Measurements from ENCODE around the gene MED1. TPM values are rescaled to one million over a fixed set of nuclear protein-coding genes. Genes with fewer than 3 reads are reported as not detected.
A peak's percentile ranks its signal among the peaks of the same experiment; 100 is the strongest.

Gene MED1
- total RNA-seq, 1 experiment from 2014 or later, result 41.4 TPM

- intact Hi-C loops (cut with micrococcal nuclease; ENCODE audit: unreplicated experiment) (no loop called here), in situ Hi-C loops (cut with HindIII; ENCODE audit: low pct_unique_long_range_greater_than_20kb, low sequenced_read_pairs) (no loop called here)
- Histone ChIP-seq H3K4me1 (ENCODE audit: control insufficient read depth, insufficient read depth, low read length) (peaks cover 9% of the 10 kb centered on the region), H3K27me3 (ENCODE audit: control insufficient read depth, insufficient read depth, low read length) (no peaks in the 10 kb centered on the region), H3K4me3 (ENCODE audit: low read depth in 2 of 2, low read length in 2 of 2) (peak within 1 kb of the TSS; percentile 78 to 90), H3K27ac (ENCODE audit: low read length) (peak within 1 kb of the TSS; percentile 66), H3K9me3 (ENCODE audit: control insufficient read depth, insufficient read depth, low read depth, low read length) (no peaks in the 10 kb centered on the region), H3K36me3 (ENCODE audit: control insufficient read depth, insufficient read depth, low read length) (no peaks in the 10 kb centered on the region; the same call in 1 of the 2 replicates)
- TF ChIP-seq SIN3A (IDR thresholded peaks at IDR 0.05; ENCODE audit: borderline replicate concordance, insufficient read depth, low read depth, low read length) (peak; percentile 69; the same call in 1 of the 2 replicates), CTCF (IDR thresholded peaks at IDR 0.05) (no peak)
- ChIA-PET POLR2A (no interaction called here), CTCF (no interaction called here)
- peak; percentile 28 for DNase-seq (ENCODE audit: low read depth, low spot score)
- peak; percentile 89 for ATAC-seq
- no TSS peak for BruUV-seq (replicated peaks)
Measured at GRCh38 chr17:39401412-39402243, 49.4 kb downstream of the MED1 start, which contains the start of gene FBXL20. Gene FBXL20, minus strand, starts transcription at chr17:39401626. Its CDS starts 224 bp downstream, at chr17:39401402.

GRCh38 chr17:39400547-39401411 is 50.3 kb downstream of the MED1 start:
- in situ Hi-C loops (cut with HindIII; ENCODE audit: low pct_unique_long_range_greater_than_20kb, low sequenced_read_pairs), result no loop called here
- POLR2A ChIA-PET, result no interaction called here
- CTCF ChIA-PET, result no interaction called here

More at GRCh38 chr17:39400547-39401411, 50.3 kb downstream of the MED1 start:
- intact Hi-C loops (cut with micrococcal nuclease; ENCODE audit: unreplicated experiment), result no loop called here
- TF ChIP-seq TCF7L2 (IDR thresholded peaks at IDR 0.05; ENCODE audit: low read depth, low read length) (no peak), SIN3A (IDR thresholded peaks at IDR 0.05; ENCODE audit: borderline replicate concordance, insufficient read depth, low read depth, low read length) (no peak), REST (IDR thresholded peaks at IDR 0.05; ENCODE audit: insufficient read depth in 1 of 2, low read depth in 2 of 2, low read length in 1 of 2) (no peak), POLR2AphosphoS5 (IDR thresholded peaks at IDR 0.05; ENCODE audit: low read depth, low read length) (no peak), CTCF (IDR thresholded peaks at IDR 0.05) (no peak)
- Histone ChIP-seq H3K4me3 (ENCODE audit: low read depth in 2 of 2, low read length in 2 of 2) (peak overlapping the region; percentile 78 to 90), H3K36me3 (ENCODE audit: control insufficient read depth, insufficient read depth, low read length) (no peaks in the 10 kb centered on the region; the same call in 1 of the 2 replicates), H3K27ac (ENCODE audit: low read length) (peak overlapping the region; percentile 66), H3K9me3 (ENCODE audit: control insufficient read depth, insufficient read depth, low read depth, low read length) (no peaks in the 10 kb centered on the region), H3K4me1 (ENCODE audit: control insufficient read depth, insufficient read depth, low read length) (peaks cover 9% of the 10 kb centered on the region), H3K27me3 (ENCODE audit: control insufficient read depth, insufficient read depth, low read length) (no peaks in the 10 kb centered on the region)
- ATAC-seq (peak; percentile 2), DNase-seq (ENCODE audit: low read depth, low spot score) (no peak)
- BruUV-seq (replicated peaks), result no TSS peak

Measured in Panc1 (cell line).